A549 (cell line): ENCODE data around the gene HOXA11. TPM values are rescaled to one million over a fixed set of nuclear protein-coding genes. Genes with fewer than 3 reads are reported as not detected.

Experiments
- ATAC-seq, 2 experiments: fragments of 200-7000 bp in 1 of 2; fragments of >200 bp in 1 of 2; cut with Nextera tagmentation in 1 of 2; cut with Tn5 transposase in 1 of 2; 3 replicates each; pipeline versions ENCODE4 v1.8.0 to v1.9.1; 2018 to 2020; ENCODE audit warnings: mild to moderate bottlenecking in 1 of 2, moderate library complexity in 1 of 2
- CTCF ChIA-PET: fragments of 300-600 bp; sonication (Branson Sonifier 250); formaldehyde crosslinking; extraction: SDS; loops from one replicate; lab custom pipeline; 2021; ENCODE audit warnings: antibody characterized with exemption, inconsistent platforms; lab: Yijun Ruan, JAX
- POLR2A ChIA-PET: fragments of 350-600 bp; formaldehyde crosslinking; extraction: SDS; loops from one replicate; lab custom pipeline; 2021; ENCODE audit warnings: antibody characterized with exemption, inconsistent platforms; lab: Yijun Ruan, JAX
- DNase-seq, 2 experiments: peaks; one replicate each; pipeline versions ENCODE4 v3.0.0 to v3.0.0-alpha.2; 2011 to 2016; ENCODE audit warnings: low read depth in 1 of 2, low spot score in 1 of 2
- FAIRE-seq: peaks from 2 replicates; lab custom pipeline; 2011; peaks lifted over from hg19 to GRCh38; lab: Jason Lieb, UNC
- H3K27ac ChIP-seq, 2 experiments: fragments of >200 bp; sonication (Bioruptor Twin); formaldehyde crosslinking; 3 replicates each; pipeline ENCODE4 v1.5.1; 2016 to 2017
- H3K4me1 ChIP-seq: fragments of >200 bp; sonication (Bioruptor Twin); formaldehyde crosslinking; 3 replicates; pipeline ENCODE4 v1.6.1; 2016
- H3K4me2 ChIP-seq: fragments of >200 bp; sonication (Bioruptor Twin); formaldehyde crosslinking; 3 replicates; pipeline ENCODE4 v1.6.1; 2016
- H3K4me3 ChIP-seq: fragments of >200 bp; sonication (Bioruptor Twin); formaldehyde crosslinking; 3 replicates; pipeline ENCODE4 v1.5.1; 2016
- H3K9me3 ChIP-seq: fragments of >200 bp; sonication (Bioruptor Twin); formaldehyde crosslinking; 3 replicates; pipeline ENCODE4 v1.6.1; 2016
- BHLHE40 ChIP-seq: IDR thresholded peaks from 2 replicates; pipeline ENCODE4 v1.6.1; 2012; ENCODE audit warnings: low read depth, low read length, inconsistent platforms
- CBX2 ChIP-seq: fragments of 200-600 bp; sonication (generic); IDR thresholded peaks from 2 replicates; pipeline ENCODE4 v1.6.1; 2016; ENCODE audit warnings: low read depth, mild to moderate bottlenecking, borderline replicate concordance
- EP300 ChIP-seq, 2 experiments: fragments of >200 bp; sonication (Bioruptor Twin); formaldehyde crosslinking; IDR thresholded peaks; 2 replicates in 1 of 2; 3 replicates in 1 of 2; pipeline ENCODE4 v1.6.1; 2016 to 2017
- FOSB ChIP-seq: fragments of 250-450 bp; sonication (Bioruptor Pico); IDR thresholded peaks from 2 replicates; pipeline ENCODE4 v1.5.0; 2020; ENCODE audit warnings: mild to moderate bottlenecking, moderate library complexity
- FOXS1 ChIP-seq: fragments of 250-450 bp; sonication (Bioruptor Pico); IDR thresholded peaks from 2 replicates; pipeline ENCODE4 v1.5.0; 2020; ENCODE audit warnings: mild to moderate bottlenecking, moderate library complexity
- HOXB5 ChIP-seq: fragments of 250-450 bp; sonication (Bioruptor Pico); IDR thresholded peaks from 2 replicates; pipeline ENCODE4 v1.5.0; 2020; ENCODE audit warnings: mild to moderate bottlenecking, moderate library complexity
- KDM1A ChIP-seq: fragments of 200-600 bp; sonication (generic); IDR thresholded peaks from 2 replicates; pipeline ENCODE4 v1.6.1; 2016; ENCODE audit warnings: low read depth, mild to moderate bottlenecking
- KDM5A ChIP-seq: fragments of 200-600 bp; sonication (generic); IDR thresholded peaks from 2 replicates; pipeline ENCODE4 v1.6.1; 2016; ENCODE audit warnings: antibody characterized with exemption, mild to moderate bottlenecking
- MAZ ChIP-seq: fragments of 150-350 bp; IDR thresholded peaks from 2 replicates; pipeline ENCODE4 v1.6.1; 2014; ENCODE audit warnings: antibody characterized with exemption, low read depth, low read length, borderline replicate concordance
- NFE2L2 ChIP-seq: fragments of 150-350 bp; conservative IDR thresholded peaks from 2 replicates; pipeline ENCODE4 v1.6.1; 2014; ENCODE audit warnings: low read length
- NR3C1 ChIP-seq: fragments of >200 bp; sonication (Bioruptor Twin); formaldehyde crosslinking; IDR thresholded peaks from 3 replicates; pipeline ENCODE4 v1.6.1; 2017
- RAD21 ChIP-seq, 2 experiments: fragments of >200 bp in 1 of 2; sonication (Bioruptor Twin) in 1 of 2; formaldehyde crosslinking in 1 of 2; IDR thresholded peaks in 1 of 2; conservative IDR thresholded peaks in 1 of 2; 2 replicates in 1 of 2; 3 replicates in 1 of 2; pipeline ENCODE4 v1.6.1; 2012 to 2018; ENCODE audit warnings: inconsistent platforms in 1 of 2
- RARB ChIP-seq: fragments of 250-450 bp; sonication (Bioruptor Pico); IDR thresholded peaks from 2 replicates; pipeline ENCODE4 v1.8.0; 2021; ENCODE audit warnings: mild to moderate bottlenecking, moderate library complexity
- RNF2 ChIP-seq: fragments of 200-600 bp; sonication (generic); IDR thresholded peaks from 2 replicates; pipeline ENCODE4 v1.6.1; 2016; ENCODE audit warnings: low read depth, mild to moderate bottlenecking, antibody characterized with exemption, moderate library complexity, borderline replicate concordance
- ZC3H11A ChIP-seq: fragments of 450-650 bp; IDR thresholded peaks from 2 replicates; pipeline ENCODE4 v1.6.1; 2014; ENCODE audit warnings: antibody characterized with exemption, mild to moderate bottlenecking
- ZNF302 ChIP-seq: fragments of 250-450 bp; sonication (Bioruptor Pico); IDR thresholded peaks from 2 replicates; pipeline ENCODE4 v1.9.0; 2021; ENCODE audit warnings: inconsistent platforms, mild to moderate bottlenecking, moderate library complexity
- WGBS: methylation state at CpG from one replicate; pipeline ENCODE4 v1.1.6; 2017; ENCODE audit errors: missing lambda C conversion rate; 5-methylcytosine and 5-hydroxymethylcytosine counted together
- polyA plus RNA-seq, 4 experiments: library from polyadenylated mRNA; depleted of rRNA in 3 of 4; stranded (reverse); fragments of >200 nt; fragmentation: RNase III in 1 of 4; extraction: RNeasy Plus Mini Kit Qiagen cat#74134 plus additional on column Dnase treatment in 1 of 4; gene quantifications; 2 replicates in 3 of 4; 3 replicates in 1 of 4; pipeline ENCODE4 v1.2.3, GENCODE V29; 2011 to 2017
- TF ChIP-seq, protein P1 (sequence below): fragments of 200-600 bp; sonication (generic); IDR thresholded peaks from 2 replicates; pipeline ENCODE4 v1.6.1; 2016; ENCODE audit warnings: antibody characterized with exemption, mild to moderate bottlenecking, moderate library complexity
- TF ChIP-seq, protein P2 (sequence below): fragments of 450-650 bp; IDR thresholded peaks from 2 replicates; pipeline ENCODE4 v1.6.1; 2014; ENCODE audit warnings: antibody characterized with exemption
- TF ChIP-seq, protein P3 (sequence below): fragments of 250-450 bp; sonication (Bioruptor Pico); IDR thresholded peaks from 2 replicates; pipeline ENCODE4 v1.5.0; 2021; ENCODE audit warnings: mild to moderate bottlenecking, moderate library complexity, borderline replicate concordance
- TF ChIP-seq, protein P4 (sequence below): IDR thresholded peaks from 2 replicates; pipeline ENCODE4 v1.6.1; 2012
- TF ChIP-seq, protein P5 (sequence below): fragments of >200 bp; sonication (Bioruptor Twin); formaldehyde crosslinking; IDR thresholded peaks from 3 replicates; pipeline ENCODE4 v1.5.1; 2016

Gene HOXA11
- polyA plus RNA-seq, 2 of the 4 experiments (the other 2 are of a cell fraction), result 0.68 to 0.84 TPM

DNA sequence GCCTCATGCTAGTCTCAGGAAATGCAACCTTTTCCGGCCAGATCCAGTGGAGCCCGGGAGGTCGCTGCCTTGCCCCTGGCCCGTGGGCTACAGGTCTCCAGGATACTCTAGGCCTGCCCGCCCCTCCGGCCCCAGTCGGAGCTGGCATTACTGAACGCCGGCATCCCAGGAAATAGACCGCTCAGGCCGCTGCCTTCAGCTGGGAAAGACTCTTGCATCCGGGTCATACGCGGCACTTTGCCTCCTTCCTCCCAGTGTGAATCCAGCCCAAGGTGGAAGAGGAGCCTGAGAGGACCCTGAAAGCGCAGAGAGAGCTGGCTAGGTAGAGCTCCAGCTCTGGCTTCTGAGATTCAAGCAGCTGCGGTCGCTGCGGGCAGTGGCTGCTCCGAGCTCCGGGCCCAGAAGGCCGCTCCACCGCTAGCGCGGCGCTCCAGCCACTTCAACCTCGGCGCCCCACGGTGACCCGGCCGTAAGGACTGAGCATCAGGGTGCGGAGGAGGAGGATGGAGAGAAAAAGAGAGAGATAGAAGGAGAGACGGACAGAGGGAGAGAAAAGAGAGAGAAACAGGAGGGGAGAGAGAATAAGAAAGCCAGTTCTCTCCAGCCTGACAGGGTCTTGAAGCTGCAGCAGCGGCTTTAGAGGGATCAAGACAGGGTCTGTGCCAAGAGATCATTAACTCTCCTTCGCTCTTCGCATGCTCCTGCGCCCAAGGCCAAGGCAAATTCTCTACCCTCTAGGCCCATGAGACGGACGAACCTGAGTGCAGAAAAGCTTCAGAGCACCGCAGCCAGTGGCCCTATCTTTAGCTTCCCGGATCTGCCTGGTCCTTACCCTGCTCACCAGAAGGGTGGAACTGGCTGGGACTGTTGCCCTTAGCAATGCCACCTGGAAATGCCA, 9.2 kb downstream of the HOXA11 start:
- CTCF ChIA-PET, result interaction anchor here (0.6 to 2.5 kb wide), 7 partner anchors 8 to 31 kb away, joined by 3 to 14 read pairs (median 4); no protein-coding TSS in a partner anchor
- no peak for FAIRE-seq
- no peak overlapping the region for H3K4me3 ChIP-seq

DNA sequence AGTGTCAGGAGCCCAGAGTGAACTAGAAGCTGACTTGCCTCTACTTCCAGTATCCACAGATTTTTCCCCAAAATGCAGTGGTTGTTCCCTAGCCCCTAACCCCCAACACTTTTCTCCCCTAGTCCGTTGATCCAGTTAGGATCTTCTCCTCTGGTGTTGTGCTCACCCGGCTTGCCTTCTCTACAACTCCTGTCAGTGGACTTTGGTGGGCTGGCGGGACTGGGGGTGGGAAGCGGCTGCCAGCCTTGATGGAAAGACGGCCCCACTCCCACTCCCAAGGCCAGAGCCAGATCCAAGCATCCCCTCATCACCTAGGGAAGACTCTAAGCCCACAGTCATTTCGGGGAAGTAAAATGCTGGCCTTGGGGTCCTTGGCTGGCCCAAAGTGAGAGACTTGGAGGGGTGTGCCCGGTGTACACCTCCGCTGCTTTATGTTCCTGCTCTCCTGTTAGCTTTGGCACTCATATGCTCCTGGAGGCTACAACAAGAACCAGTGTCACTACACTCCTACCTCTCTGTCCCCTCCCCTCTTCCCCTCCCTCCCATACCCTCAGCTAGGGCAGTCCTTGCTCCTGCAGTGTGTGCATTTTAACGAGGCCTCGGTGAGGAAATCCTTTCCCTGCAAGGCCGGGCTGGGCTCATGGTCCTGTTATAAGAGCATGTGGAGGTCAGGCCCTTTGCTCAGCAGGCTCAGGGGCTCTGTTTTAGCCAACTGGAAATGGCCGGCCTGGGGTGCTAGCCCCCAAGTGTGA, 10.0 kb downstream of the HOXA11 start:
- ATAC-seq (no peak), FAIRE-seq (no peak), DNase-seq (no peak)
- 83% methylated on average over 12 of the region's 12 CpGs for WGBS
- Histone ChIP-seq H3K9me3 (no peaks in the 10 kb centered on the region), H3K4me3 (no peak overlapping the region), H3K4me2 (no peak overlapping the region), H3K27ac (no peak overlapping the region), H3K4me1 (peaks cover 9% of the 10 kb centered on the region)
- CTCF ChIA-PET, result interaction anchor here (1.3 to 6.1 kb wide), 5 partner anchors 11 to 26 kb away, joined by 3 to 47 read pairs (median 7); no protein-coding TSS in a partner anchor
- POLR2A ChIA-PET, result interaction anchor here (0.6 kb wide), 1 partner anchor 746 kb away, joined by 3 read pairs; no protein-coding TSS in a partner anchor
- TF ChIP-seq, protein P1, sequence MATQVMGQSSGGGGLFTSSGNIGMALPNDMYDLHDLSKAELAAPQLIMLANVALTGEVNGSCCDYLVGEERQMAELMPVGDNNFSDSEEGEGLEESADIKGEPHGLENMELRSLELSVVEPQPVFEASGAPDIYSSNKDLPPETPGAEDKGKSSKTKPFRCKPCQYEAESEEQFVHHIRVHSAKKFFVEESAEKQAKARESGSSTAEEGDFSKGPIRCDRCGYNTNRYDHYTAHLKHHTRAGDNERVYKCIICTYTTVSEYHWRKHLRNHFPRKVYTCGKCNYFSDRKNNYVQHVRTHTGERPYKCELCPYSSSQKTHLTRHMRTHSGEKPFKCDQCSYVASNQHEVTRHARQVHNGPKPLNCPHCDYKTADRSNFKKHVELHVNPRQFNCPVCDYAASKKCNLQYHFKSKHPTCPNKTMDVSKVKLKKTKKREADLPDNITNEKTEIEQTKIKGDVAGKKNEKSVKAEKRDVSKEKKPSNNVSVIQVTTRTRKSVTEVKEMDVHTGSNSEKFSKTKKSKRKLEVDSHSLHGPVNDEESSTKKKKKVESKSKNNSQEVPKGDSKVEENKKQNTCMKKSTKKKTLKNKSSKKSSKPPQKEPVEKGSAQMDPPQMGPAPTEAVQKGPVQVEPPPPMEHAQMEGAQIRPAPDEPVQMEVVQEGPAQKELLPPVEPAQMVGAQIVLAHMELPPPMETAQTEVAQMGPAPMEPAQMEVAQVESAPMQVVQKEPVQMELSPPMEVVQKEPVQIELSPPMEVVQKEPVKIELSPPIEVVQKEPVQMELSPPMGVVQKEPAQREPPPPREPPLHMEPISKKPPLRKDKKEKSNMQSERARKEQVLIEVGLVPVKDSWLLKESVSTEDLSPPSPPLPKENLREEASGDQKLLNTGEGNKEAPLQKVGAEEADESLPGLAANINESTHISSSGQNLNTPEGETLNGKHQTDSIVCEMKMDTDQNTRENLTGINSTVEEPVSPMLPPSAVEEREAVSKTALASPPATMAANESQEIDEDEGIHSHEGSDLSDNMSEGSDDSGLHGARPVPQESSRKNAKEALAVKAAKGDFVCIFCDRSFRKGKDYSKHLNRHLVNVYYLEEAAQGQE, result no peak
- no peak for TF ChIP-seq KDM1A
- no peak for TF ChIP-seq FOSB (CRISPR knock-in tag)
- TF ChIP-seq, protein P2, sequence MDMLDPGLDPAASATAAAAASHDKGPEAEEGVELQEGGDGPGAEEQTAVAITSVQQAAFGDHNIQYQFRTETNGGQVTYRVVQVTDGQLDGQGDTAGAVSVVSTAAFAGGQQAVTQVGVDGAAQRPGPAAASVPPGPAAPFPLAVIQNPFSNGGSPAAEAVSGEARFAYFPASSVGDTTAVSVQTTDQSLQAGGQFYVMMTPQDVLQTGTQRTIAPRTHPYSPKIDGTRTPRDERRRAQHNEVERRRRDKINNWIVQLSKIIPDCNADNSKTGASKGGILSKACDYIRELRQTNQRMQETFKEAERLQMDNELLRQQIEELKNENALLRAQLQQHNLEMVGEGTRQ, result no peak
- TF ChIP-seq ZC3H11A, result no peak
- TF ChIP-seq EP300 (IDR thresholded peaks at IDR 0.05), result no peak
- no peak for TF ChIP-seq FOXS1 (CRISPR knock-in tag)
- TF ChIP-seq, protein P3, sequence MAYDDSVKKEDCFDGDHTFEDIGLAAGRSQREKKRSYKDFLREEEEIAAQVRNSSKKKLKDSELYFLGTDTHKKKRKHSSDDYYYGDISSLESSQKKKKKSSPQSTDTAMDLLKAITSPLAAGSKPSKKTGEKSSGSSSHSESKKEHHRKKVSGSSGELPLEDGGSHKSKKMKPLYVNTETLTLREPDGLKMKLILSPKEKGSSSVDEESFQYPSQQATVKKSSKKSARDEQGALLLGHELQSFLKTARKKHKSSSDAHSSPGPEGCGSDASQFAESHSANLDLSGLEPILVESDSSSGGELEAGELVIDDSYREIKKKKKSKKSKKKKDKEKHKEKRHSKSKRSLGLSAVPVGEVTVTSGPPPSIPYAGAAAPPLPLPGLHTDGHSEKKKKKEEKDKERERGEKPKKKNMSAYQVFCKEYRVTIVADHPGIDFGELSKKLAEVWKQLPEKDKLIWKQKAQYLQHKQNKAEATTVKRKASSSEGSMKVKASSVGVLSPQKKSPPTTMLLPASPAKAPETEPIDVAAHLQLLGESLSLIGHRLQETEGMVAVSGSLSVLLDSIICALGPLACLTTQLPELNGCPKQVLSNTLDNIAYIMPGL (CRISPR knock-in tag), result no peak
- TF ChIP-seq NFE2L2, result no peak
- no peak for TF ChIP-seq HOXB5 (CRISPR knock-in tag)
- no peak for TF ChIP-seq ZNF302
- TF ChIP-seq NR3C1, result no peak
- no peak for TF ChIP-seq RAD21 (conservative IDR thresholded peaks at IDR 0.05 in 1 of 2, IDR thresholded peaks at IDR 0.05 in 1 of 2)

More for the DNA sequence above, 9.2 kb downstream of the HOXA11 start:
- no peak overlapping the region for H3K4me2 ChIP-seq
- H3K27ac ChIP-seq, result no peak overlapping the region
- no peak for DNase-seq
- peaks cover 13% of the 10 kb centered on the region for H3K4me1 ChIP-seq
- TF ChIP-seq KDM5A (no peak), FOXS1 (CRISPR knock-in tag) (no peak), ZNF302 (no peak), EP300 (IDR thresholded peaks at IDR 0.05) (no peak), RNF2 (no peak), MAZ (no peak), RAD21 (conservative IDR thresholded peaks at IDR 0.05 in 1 of 2, IDR thresholded peaks at IDR 0.05 in 1 of 2) (no peak), CBX2 (no peak), RARB (CRISPR knock-in tag) (no peak), KDM1A (no peak), BHLHE40 (no peak)
- TF ChIP-seq, protein P2, result no peak
- TF ChIP-seq, protein P4, sequence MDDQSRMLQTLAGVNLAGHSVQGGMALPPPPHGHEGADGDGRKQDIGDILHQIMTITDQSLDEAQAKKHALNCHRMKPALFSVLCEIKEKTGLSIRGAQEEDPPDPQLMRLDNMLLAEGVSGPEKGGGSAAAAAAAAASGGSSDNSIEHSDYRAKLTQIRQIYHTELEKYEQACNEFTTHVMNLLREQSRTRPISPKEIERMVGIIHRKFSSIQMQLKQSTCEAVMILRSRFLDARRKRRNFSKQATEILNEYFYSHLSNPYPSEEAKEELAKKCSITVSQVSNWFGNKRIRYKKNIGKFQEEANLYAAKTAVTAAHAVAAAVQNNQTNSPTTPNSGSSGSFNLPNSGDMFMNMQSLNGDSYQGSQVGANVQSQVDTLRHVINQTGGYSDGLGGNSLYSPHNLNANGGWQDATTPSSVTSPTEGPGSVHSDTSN, result no peak
- TF ChIP-seq, protein P5, sequence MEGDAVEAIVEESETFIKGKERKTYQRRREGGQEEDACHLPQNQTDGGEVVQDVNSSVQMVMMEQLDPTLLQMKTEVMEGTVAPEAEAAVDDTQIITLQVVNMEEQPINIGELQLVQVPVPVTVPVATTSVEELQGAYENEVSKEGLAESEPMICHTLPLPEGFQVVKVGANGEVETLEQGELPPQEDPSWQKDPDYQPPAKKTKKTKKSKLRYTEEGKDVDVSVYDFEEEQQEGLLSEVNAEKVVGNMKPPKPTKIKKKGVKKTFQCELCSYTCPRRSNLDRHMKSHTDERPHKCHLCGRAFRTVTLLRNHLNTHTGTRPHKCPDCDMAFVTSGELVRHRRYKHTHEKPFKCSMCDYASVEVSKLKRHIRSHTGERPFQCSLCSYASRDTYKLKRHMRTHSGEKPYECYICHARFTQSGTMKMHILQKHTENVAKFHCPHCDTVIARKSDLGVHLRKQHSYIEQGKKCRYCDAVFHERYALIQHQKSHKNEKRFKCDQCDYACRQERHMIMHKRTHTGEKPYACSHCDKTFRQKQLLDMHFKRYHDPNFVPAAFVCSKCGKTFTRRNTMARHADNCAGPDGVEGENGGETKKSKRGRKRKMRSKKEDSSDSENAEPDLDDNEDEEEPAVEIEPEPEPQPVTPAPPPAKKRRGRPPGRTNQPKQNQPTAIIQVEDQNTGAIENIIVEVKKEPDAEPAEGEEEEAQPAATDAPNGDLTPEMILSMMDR, result no peak
- no peak for ATAC-seq
- WGBS, result 91% methylated on average over 40 of the region's 40 CpGs
- POLR2A ChIA-PET, result no interaction called here
- H3K9me3 ChIP-seq, result no peaks in the 10 kb centered on the region
